Dermis microvascular lymphatic vessel endothelial cell (primary cell): ENCODE measurements around the gene GORASP2. TPM values are rescaled to one million over a fixed set of nuclear protein-coding genes. Genes with fewer than 3 reads are reported as not detected.
A peak's percentile ranks its signal among the peaks of the same experiment; 100 is the strongest.
"Not testable (repeated sequence)": the region's sequence is repeated elsewhere in the genome, so short reads cannot be mapped to it uniquely, and the experiment has no call there.

ENCODE experiments used
- DNase-seq, 2 donors: peaks; one replicate each; pipeline versions ENCODE4 v3.0.0 to v3.0.0-alpha.2; 2010; ENCODE audit warnings: low read depth in 2 of 2
- total RNA-seq: library from RNA; depleted of rRNA; stranded (reverse); fragments of >200 nt; gene quantifications from 2 replicates; pipeline ENCODE4 v1.2.1, GENCODE V29; 2014

The GORASP2 gene
- 22.3 and 28.3 TPM in 2 replicates for total RNA-seq

DNA sequence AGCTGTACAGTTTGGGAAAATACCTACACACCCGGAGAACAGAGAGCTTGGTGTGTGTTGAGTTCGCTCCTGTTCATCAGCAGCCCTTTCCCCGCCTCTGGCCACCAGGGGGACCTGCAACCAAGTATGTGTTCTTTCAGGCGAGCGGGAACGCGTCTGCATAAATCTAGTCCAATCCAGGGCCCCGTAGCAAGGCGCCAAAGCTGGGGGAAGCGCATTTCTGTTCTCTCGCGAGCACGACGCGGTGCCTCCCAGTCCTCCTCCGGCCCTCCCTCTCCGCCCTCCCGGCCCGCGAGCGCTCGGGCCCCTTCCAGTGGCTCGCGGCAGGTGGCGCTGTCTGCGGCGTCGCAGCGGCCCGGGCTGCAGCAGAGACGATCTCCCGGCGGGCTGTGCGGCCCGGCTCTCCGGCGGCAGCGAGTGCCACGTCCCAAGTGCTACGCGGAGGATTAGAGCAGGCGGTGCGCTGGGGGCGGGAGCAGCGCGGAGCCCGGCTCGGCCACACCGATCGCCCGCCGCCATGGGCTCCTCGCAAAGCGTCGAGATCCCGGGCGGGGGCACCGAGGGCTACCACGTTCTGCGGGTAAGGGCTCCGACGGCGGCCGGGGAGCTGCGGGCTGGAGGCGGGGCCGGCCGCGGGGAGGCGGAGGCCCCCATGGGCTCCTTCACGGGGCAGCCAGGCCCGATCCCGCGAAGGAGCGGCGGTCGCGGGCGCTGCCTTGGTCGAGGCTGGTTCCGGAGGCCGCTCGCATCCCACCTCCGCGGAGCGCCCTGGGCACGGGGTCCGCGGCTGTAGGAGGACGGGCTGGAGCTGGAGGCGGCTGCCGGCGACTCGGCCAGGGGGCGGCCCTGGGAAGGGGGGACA is at the start of gene GORASP2:
Gene GORASP2 (plus strand): TSS at position 430 of the 862 bp plus-strand sequence. CDS start 88 bp downstream, at position 518.
- peak; percentile 99 to 100 for DNase-seq

DNA sequence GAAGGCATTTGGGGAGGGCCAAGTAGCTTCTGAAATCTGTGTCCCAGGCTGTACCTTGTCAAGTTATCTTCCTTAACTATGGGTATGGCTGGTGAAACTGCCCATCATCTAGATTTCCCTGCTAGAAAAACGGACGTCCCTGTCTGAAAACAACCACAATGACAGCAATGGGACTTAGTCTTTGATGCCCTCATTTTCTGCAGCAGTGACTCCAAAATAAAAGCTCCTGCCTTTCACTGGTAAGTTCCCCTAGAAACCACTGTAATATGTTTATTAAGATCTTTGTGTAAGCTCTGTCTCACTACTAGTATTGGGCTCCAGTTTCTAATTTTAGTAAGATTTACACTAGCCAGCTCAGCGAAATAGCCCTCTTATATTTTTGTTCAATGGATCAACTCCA is 47.2 kb upstream of the GORASP2 start:
- DNase-seq, result no peak

DNA sequence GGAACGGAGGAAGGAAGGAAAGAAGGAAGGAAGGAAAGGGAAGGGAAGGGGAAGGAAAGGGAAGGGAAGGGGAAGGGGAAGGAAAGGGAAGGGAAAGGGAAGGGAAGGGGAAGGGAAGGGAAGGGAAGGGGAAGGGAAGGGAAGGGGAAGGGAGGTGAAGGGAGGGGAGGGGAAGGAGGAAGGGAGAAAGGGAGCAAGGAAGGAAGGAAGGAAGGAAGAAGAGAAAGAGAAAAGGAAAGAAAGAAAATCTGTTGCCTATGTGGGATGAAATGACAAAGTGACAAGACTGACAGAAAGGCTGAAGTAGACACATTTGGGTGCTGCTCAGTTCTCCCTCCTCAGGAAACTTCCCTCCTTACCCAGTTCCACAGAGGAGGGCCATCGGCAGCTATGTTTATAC is 46.3 kb upstream of the GORASP2 start:
- DNase-seq, result no peak

DNA sequence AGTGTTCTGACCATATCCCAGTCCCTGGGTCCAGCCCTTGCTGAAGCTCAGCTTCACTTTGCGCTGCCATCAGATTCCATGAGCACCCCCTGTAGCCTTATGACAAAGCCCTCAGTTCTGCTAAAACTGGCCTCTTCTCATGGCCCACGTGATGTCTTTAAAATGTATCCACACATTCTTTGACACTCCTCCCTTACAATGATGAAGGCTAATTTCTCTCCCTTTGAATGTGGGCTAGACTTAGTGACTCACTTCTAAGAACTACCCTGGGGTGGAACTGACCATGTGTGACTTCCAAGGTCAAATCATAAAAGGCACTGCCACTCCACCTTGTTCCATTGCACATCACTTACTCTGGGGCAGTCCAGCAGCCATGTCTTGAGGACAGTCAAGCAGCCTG is 45.4 kb upstream of the GORASP2 start:
- DNase-seq, result no peak

DNA sequence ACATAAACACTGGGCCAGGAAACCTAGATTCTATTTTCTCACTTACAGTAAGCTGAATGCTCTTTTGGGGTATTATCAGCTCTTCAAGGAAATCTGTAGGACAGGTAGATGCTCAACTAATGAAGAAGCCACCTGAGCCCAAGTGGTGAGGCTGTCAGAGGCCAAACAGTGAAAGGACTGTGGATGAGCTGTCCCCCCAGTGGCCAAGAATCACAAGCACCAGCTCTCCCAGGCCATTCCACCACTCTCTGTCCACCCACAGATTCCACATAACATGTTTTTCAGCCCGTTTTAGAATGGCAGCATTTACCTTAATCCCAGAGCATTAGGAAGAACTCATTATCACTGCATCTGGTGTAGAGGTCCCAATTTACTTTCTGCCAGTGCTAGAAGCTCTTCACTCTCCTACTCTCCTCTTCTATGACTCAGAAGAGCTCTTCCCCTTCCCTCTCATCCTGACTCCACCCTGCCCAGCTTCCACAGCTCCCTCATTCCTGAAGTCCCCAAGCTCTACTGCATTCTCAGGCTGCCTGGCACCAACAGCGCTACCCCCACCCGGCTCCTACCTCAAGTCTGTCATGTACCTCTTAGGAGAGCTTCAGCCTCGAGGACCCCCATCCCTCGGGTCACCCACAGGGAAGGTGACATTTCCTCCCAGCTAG is 43.8 kb upstream of the GORASP2 start:
- DNase-seq, result no peak

DNA sequence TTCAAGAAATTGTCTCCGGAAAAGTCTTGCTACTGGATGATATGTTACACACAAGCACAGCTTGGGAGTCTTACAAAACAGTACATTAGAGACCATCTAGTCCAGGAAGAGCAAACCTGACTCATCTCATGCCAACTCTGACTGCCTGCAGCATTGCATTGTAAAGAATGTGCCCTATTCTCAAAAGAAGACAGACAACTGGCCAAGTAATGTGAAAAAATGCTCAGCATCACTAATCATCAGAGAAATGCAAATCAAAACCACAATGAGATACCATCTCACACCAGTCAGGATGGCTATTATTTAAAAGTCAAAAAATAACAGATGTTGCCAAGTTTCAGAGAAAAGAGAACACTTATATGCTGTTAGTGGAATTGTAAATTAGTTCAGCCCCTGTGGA is 42.7 kb upstream of the GORASP2 start:
- no peak for DNase-seq

DNA sequence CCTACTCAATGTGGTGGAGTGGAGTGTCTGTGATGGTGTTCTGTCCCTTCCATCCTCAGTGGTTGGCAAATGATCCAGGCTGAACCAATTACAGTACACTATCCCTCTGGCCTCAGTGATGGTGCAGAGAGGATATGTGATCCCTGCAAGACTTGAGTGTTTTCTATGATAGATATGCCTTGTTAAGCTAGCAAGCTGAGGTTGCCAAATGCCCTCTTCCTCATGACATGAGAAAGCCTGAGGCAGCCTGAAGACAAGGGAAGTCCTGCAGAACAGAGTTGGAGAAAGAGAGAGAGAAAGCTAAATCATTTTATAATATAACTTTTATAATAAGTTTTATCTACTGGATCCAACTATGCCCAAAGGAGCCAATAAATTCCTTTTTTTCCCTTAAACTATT is 41.6 kb upstream of the GORASP2 start:
- DNase-seq, result no peak

DNA sequence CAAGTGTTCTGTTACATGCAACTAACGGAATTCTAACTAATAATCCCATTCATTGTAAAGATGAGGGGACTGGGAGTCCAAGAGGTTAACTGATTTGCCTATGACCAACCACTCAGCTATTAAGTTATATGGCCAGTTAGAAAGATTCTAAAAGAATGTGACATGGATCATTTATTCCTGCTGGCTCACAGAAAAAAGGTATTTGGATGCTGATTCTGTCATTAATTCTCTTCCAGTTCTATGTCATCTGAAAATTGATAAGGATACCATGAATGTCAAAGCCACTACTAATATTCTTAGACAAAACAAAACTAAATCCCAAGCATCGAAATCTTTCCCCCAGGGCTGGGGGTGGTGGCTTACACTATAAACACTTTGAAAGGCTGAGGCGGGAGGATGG is 41.2 kb upstream of the GORASP2 start:
- no peak for DNase-seq

DNA sequence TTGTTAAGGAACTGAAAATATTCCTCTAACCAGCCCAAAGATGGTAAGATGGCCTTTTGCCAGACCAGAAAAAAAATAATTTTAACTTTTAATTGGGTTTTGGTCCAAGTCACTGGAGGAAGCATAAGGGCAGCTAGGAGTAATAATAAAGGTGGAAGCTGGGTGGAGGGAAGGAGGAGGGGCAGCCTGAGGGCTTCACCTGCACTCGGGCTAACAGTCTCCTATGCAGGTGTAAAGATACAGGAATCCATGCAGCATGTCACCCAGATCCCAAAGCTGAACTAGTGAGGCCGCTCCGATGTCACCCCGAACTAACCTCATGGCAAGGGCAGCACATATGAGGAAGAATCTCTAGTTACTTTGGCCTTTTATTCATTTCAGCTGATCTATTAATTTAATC is 37.2 kb upstream of the GORASP2 start:
- no peak for DNase-seq

DNA sequence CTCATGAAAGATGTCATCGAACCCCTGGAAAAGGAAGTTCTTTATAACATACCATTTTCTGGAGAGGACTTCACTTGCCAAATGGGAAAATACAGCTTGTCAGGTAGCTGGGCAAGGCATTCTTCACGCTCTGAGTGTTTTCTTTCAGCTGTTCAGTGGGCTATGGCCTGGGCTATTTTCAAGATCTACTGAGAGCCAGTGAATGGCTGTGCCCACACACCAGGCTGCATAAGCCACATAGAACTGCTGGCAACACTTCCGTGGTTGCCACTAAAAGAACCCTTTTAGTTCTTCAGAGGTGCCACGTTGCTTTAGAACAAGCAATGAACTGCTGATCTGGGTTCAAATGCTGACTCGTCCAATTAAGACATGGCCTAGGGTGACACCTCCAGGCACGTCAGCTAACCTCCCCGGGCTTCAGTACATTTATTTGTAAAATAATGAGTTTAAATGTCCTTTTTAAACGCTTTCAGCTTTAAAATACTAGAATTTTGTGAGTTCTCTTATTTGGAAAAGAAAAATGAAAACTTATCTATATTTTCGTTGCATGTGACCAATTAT is 36.6 kb upstream of the GORASP2 start:
- DNase-seq, result no peak

DNA sequence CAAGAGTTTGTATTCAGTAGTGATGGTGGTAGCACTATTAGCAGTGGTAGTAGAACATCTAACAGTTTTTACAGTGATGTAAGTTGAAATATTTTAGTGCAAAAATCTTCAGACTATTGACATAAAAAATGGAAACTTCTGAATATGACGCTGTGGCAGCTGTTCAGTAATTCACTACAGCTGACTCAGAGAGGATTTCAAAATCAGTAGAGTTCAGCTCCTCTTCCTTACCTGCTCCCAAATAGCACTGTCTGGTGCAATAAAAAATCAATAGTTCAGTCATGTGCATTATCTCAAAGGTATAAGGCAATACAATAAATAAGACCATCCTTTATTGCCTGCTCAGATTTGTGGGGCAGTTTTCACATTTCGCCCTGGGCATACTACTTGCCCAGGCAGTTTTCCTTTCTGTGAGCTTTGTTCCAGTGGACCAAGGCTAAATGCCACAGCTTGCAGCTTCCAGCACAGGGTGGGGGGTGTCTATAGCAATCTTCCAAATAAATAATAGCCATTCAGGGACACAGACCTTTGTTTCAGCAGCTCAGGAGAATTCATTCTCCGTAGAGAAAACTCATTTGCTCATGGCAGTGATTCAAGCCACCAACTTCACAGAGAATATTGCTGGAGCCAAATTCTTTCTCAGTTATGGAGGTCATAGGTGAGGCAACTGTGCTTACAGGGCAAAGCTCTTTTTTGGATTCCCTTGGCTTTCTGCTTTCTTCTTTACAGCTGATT is 33.9 kb upstream of the GORASP2 start:
- no peak for DNase-seq

DNA sequence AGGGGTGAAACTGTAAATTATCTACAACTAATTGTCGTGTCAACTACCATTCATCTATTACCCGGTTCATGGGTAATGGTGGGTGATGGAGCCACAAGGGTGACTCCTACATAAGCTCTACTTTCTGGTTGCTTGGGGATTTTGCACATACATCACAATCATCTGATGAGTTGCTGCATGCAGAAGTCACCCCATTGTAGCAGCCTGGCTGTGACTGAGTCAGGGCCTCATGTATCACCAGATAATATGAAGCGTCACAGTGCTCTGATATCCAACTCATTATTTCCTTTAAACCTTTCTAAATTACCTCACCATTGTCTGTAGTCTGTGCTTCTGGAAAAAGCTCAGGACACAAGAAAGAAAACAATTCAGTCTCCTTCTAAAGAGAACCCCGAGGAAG is 32.4 kb upstream of the GORASP2 start:
- DNase-seq, result no peak

DNA sequence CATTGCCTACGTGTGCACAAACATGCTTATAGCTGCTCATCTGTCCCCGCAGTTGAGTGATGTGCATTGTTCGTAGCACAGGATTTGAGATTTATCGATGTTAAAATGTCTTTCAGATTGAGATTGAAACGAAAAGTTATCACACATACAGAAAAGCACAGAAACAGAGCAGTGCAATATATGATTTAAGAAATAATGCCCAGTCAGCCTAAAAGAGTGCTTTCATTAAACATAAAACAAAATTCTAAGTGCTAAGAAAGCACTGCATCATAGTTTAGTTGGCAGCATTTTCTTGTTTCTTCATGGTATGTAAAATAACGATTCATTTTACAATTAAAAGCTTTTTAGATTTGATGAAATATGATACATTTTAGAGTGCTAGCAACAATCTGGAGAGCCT is 31.9 kb upstream of the GORASP2 start:
- DNase-seq, result no peak

DNA sequence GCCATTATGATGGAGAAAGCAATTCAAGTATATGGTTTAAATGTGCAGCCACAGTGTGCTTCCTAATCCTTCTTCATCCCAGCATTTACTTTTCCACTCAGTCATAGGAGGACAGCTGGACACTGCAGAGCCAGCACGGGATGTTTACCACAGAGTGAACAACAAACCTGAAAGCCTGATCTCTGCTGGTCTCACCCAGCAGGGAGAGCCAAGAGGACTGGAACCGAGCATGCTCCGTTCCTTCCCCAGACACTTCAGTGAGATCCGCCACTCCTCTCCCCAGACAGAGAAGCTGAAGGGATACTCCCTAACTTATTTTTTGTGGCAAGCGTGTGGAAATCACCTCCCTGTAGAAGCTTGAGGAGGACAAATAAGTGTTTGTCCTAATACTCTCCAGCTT is 23.2 kb upstream of the GORASP2 start:
- DNase-seq, result no peak

DNA sequence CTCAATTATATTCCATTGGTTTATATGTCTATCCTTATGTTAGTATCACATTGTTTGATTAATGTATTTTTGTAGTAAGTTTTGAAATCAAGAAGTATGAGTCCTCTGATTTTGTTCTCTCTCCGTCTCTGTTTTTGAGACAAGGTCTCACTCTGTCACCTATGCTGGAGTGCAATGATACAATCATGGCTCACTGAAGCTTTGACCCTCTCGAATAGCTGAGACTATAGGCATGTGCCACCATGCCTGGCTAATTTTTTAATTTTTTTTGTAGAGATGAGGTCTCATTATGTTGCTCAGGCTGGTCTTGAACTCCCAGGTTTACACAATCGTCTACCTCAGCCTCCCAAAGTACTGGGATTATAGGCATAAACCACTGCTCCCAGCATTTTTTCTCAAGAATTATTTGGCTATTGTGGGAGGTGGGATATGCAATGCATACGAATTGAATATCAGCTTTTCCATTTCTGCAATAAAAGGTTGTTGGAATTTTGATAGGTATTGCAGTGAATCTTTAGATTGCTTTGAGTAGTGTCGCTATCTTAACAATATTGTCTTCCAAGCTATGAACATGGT is 17.7 kb upstream of the GORASP2 start:
- DNase-seq, result no peak

DNA sequence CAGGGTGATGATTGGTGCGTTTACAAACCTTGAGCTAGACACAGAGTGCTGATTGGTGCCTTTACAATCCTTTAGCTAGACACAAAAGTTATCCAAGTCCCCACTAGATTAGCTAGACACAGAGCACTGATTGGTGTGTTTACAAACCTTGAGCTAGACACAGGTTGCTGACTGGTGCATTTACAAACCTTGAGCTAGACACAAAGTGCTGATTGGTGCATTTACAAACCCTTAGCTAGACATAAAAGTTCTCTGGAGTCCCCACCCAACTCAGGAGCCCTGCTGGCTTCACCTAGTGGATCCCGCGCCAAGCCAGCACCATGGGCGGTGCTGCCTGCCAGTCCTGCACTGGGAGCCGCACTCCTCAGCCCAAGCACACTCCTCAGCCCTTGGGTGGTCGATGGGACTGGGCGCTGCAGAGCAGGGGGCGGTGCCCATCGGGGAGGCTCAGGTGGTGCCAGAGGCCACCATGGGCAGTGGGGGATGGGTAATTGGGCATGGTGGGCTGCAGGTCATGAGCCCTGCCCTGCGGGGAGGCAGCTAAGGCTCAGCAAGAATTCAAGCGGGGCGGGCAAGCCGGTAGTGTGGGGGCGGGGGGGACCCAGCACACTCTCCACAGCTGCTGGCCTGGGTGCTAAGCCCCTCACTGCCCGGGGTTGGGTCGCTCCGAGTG is 13.9 kb upstream of the GORASP2 start:
- not testable (repeated sequence) for DNase-seq

DNA sequence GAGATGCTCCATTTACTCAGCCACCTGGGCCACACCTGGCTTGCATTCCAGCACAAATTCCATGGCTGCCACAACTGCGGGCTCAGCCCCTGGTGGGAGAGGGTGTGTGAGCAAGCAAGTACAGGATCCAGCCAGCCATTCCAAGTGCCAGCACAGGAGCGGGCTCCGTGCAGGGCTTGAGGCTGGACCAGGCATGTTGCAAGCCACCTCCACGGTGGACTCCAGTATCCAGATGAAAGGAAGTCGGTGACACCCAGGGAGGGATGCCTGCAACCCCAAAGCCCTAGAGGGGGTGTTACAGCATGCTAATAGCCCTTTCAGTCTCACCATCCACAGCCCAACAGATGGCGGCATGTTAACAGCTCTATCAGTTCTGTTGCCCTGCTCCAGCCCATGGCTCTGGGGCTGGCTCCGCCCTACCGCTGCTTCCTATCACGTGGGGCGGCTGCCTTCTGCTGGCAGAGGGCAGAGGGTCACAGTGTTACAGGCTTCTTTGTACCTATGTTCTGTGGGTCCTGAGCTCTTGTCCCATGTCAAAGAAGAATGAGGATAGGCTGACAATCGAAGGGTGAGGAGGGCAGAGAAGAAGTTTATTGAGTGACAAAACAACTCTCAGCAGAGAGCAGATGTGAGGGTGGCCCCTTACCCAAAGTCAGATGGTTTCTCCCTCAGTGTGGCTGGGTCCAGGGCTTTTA is 11.7 kb upstream of the GORASP2 start:
- DNase-seq, result no peak

DNA sequence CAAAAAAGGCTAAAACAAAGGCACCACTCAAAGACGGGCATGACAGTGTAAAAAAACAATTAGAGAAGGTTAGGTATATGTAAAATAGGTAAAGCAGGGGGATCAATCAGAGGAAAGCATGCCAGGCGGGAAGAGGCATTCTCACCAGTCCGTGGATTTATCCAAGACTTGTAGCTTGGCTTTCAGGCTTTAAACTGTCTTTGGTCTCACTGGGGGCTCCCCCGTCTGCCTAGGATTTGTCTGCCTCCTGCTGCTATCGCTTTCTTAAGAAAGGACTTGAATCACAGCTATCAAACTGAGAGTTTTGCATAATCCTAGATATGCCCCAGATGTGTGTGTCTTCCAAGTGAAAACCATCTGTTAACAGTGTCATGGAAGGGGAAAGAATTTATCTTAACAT is 11.1 kb upstream of the GORASP2 start:
- no peak for DNase-seq

DNA sequence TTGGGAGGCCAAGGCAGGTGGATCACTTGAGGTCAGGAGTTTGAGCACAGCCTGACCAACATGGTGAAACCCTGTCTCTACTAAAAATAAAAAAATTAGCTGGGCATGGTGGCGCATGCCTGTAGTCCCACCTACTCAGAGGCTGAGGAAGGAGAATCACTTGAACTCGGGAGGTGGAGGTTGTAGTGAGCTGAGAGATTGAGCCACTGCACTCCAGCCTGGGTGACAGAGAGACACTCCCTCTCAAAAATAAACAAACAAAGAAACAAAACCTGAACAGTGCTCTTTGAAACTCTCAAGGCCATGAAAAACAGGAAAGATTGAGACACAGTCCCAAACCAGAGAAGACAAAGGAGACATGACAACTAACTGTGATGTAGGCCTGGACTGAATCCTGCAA is 7.2 kb upstream of the GORASP2 start:
- DNase-seq, result not testable (repeated sequence)
